IMR-90 (cell line): ENCODE measurements around the gene FAM25A. TPM values are rescaled to one million over a fixed set of nuclear protein-coding genes. Genes with fewer than 3 reads are reported as not detected.

Experiments used
- ATAC-seq: fragments of 200-7000 bp; cut with Tn5 transposase; 2 replicates; pipeline ENCODE4 v1.9.1; 2020; ENCODE audit warnings: low read depth, mild to moderate bottlenecking, moderate library complexity
- BruUV-seq: library from RNA; stranded (reverse); fragments of 400-500 nt; replicated peaks from 2 replicates; lab custom pipeline; 2021; lab: Mats Ljungman, UMichigan
- CTCF ChIA-PET: fragments of 300-600 bp; formaldehyde crosslinking; extraction: SDS; loops from one replicate; lab custom pipeline; 2021; ENCODE audit warnings: antibody characterized with exemption; lab: Yijun Ruan, JAX
- POLR2A ChIA-PET: fragments of 300-600 bp; sonication (Branson Sonifier 250); formaldehyde crosslinking; loops from one replicate; lab custom pipeline; 2022; ENCODE audit warnings: antibody characterized with exemption; ENCODE audit not compliant: unreplicated experiment; lab: Charles Lee
- DNase-seq: peaks from one replicate; pipeline ENCODE4 v3.0.0; 2013
- H2AFZ ChIP-seq: replicated peaks from 2 replicates; pipeline ENCODE3; 2013; ENCODE audit warnings: low read length, mild to moderate bottlenecking; ENCODE audit not compliant: poor library complexity
- H2AK5ac ChIP-seq: 2 replicates; pipeline ENCODE4 v1.6.1; 2013; ENCODE audit warnings: low read depth, low read length, inconsistent platforms
- H2AK9ac ChIP-seq: replicated peaks from 2 replicates; pipeline ENCODE3; 2013; ENCODE audit warnings: mild to moderate bottlenecking, low read depth, low read length, moderate library complexity; ENCODE audit not compliant: poor library complexity
- H2BK120ac ChIP-seq: 2 replicates; pipeline ENCODE4 v1.6.1; 2013; ENCODE audit warnings: low read depth, low read length, inconsistent platforms
- H2BK15ac ChIP-seq: 3 replicates; pipeline ENCODE4 v1.6.1; 2013; ENCODE audit warnings: low read depth, low read length, inconsistent platforms
- H2BK20ac ChIP-seq: 2 replicates; pipeline ENCODE4 v1.6.1; 2013; ENCODE audit warnings: low read depth, mild to moderate bottlenecking, inconsistent platforms, low read length, moderate library complexity
- H2BK5ac ChIP-seq: 2 replicates; pipeline ENCODE4 v1.6.1; 2013; ENCODE audit warnings: mild to moderate bottlenecking, low read depth, low read length, inconsistent platforms; ENCODE audit not compliant: poor library complexity, severe bottlenecking
- H3K14ac ChIP-seq: replicated peaks from 2 replicates; pipeline ENCODE4 v1.6.1; 2013; ENCODE audit warnings: low read depth, low read length, inconsistent platforms
- H3K18ac ChIP-seq: 2 replicates; pipeline ENCODE4 v1.6.1; 2013; ENCODE audit warnings: low read depth, low read length, control low read depth
- H3K23ac ChIP-seq: 2 replicates; pipeline ENCODE4 v1.6.1; 2013; ENCODE audit warnings: low read depth, low read length, inconsistent platforms
- H3K27ac ChIP-seq: 2 replicates; pipeline ENCODE4 v1.5.1; 2013; ENCODE audit warnings: mild to moderate bottlenecking, control low read depth, low read length; ENCODE audit not compliant: insufficient read depth
- H3K27me3 ChIP-seq: 2 replicates; pipeline ENCODE4 v1.6.1; 2013; ENCODE audit warnings: low read length; ENCODE audit not compliant: control insufficient read depth, insufficient read depth
- H3K36me3 ChIP-seq: 2 replicates; pipeline ENCODE4 v1.6.1; 2013; ENCODE audit warnings: low read length, mixed read lengths; ENCODE audit not compliant: control insufficient read depth, insufficient read depth
- H3K4ac ChIP-seq: 2 replicates; pipeline ENCODE4 v1.6.1; 2013; ENCODE audit warnings: low read depth, low read length, inconsistent platforms
- H3K4me1 ChIP-seq: 2 replicates; pipeline ENCODE4 v1.6.1; 2013; ENCODE audit warnings: low read length, mixed read lengths; ENCODE audit not compliant: control insufficient read depth, insufficient read depth
- H3K4me2 ChIP-seq: 2 replicates; pipeline ENCODE4 v1.6.1; 2013; ENCODE audit warnings: low read depth, mild to moderate bottlenecking, control low read depth, low read length, moderate library complexity
- H3K4me3 ChIP-seq: 2 replicates; pipeline ENCODE4 v1.5.1; 2013; ENCODE audit warnings: low read depth, mild to moderate bottlenecking, control low read depth, low read length, moderate library complexity; ENCODE audit not compliant: insufficient read depth
- H3K56ac ChIP-seq: 2 replicates; pipeline ENCODE4 v1.6.1; 2013; ENCODE audit warnings: low read length, inconsistent platforms; ENCODE audit not compliant: insufficient read depth; ENCODE audit errors: extremely low read depth
- H3K79me1 ChIP-seq, 2 experiments: 2 replicates each; pipeline ENCODE4 v1.6.1; 2013; ENCODE audit warnings: low read length in 2 of 2, inconsistent platforms in 1 of 2, low read depth in 1 of 2
- H3K9ac ChIP-seq: 2 replicates; pipeline ENCODE4 v1.6.1; 2013; ENCODE audit warnings: low read depth, low read length, control low read depth
- H3K9me1 ChIP-seq: 2 replicates; pipeline ENCODE4 v1.6.1; 2013; ENCODE audit warnings: low read length, inconsistent platforms; ENCODE audit not compliant: insufficient read depth
- H3K9me3 ChIP-seq: 2 replicates; pipeline ENCODE4 v1.6.1; 2013; ENCODE audit warnings: low read length; ENCODE audit not compliant: control insufficient read depth, insufficient read depth
- H4K20me1 ChIP-seq: 2 replicates; pipeline ENCODE4 v1.6.1; 2013; ENCODE audit warnings: low read length, inconsistent platforms; ENCODE audit not compliant: insufficient read depth
- H4K5ac ChIP-seq: 2 replicates; pipeline ENCODE4 v1.6.1; 2013; ENCODE audit warnings: mild to moderate bottlenecking, low read depth, low read length, control low read depth
- H4K8ac ChIP-seq, 2 experiments: 2 replicates each; pipeline ENCODE4 v1.6.1; 2013; ENCODE audit warnings: low read depth in 2 of 2, low read length in 2 of 2, control low read depth in 1 of 2, inconsistent platforms in 1 of 2
- H4K91ac ChIP-seq: 2 replicates; pipeline ENCODE4 v1.6.1; 2013; ENCODE audit warnings: low read depth, low read length, inconsistent platforms; ENCODE audit not compliant: insufficient read depth
- BHLHE40 ChIP-seq: fragments of 150-350 bp; IDR thresholded peaks from 2 replicates; pipeline ENCODE4 v1.6.1; 2016; ENCODE audit warnings: mild to moderate bottlenecking, low read depth, low read length
- CEBPB ChIP-seq: IDR thresholded peaks from 2 replicates; pipeline ENCODE4 v1.6.1; 2012; ENCODE audit warnings: low read depth, low read length, improper control_type of control experiment
- CHD1 ChIP-seq: IDR thresholded peaks from 2 replicates; pipeline ENCODE4 v1.6.1; 2012; ENCODE audit warnings: low read depth, low read length, improper control_type of control experiment
- CTCF ChIP-seq: conservative IDR thresholded peaks from 2 replicates; pipeline ENCODE4 v1.5.1; 2012; ENCODE audit warnings: mild to moderate bottlenecking, low read depth, low read length, improper control_type of control experiment
- ELK1 ChIP-seq: fragments of 150-350 bp; IDR thresholded peaks from 2 replicates; pipeline ENCODE4 v1.6.1; 2016; ENCODE audit warnings: low read depth, mild to moderate bottlenecking, low read length, moderate library complexity, borderline replicate concordance
- FOS ChIP-seq: fragments of 150-350 bp; IDR thresholded peaks from 2 replicates; pipeline ENCODE4 v1.6.1; 2016; ENCODE audit warnings: low read depth, low read length
- MAFK ChIP-seq: IDR thresholded peaks from 2 replicates; pipeline ENCODE4 v1.6.1; 2012; ENCODE audit warnings: low read depth, low read length, improper control_type of control experiment
- MAZ ChIP-seq: IDR thresholded peaks from 2 replicates; pipeline ENCODE4 v1.6.1; 2012; ENCODE audit warnings: low read depth, mild to moderate bottlenecking, low read length, improper control_type of control experiment, moderate library complexity, borderline replicate concordance
- MXI1 ChIP-seq: IDR thresholded peaks from 2 replicates; pipeline ENCODE4 v1.6.1; 2012; ENCODE audit warnings: low read depth, mild to moderate bottlenecking, low read length, moderate library complexity, borderline replicate concordance
- NFE2L2 ChIP-seq: fragments of 150-350 bp; IDR thresholded peaks from 2 replicates; pipeline ENCODE4 v1.6.1; 2016; ENCODE audit warnings: low read depth, mild to moderate bottlenecking, low read length
- POLR2A ChIP-seq: IDR thresholded peaks from 2 replicates; pipeline ENCODE4 v1.6.1; 2012; ENCODE audit warnings: mild to moderate bottlenecking, low read depth, low read length
- RAD21 ChIP-seq: IDR thresholded peaks from 2 replicates; pipeline ENCODE4 v1.6.1; 2012; ENCODE audit warnings: low read length, improper control_type of control experiment
- RCOR1 ChIP-seq: IDR thresholded peaks from 2 replicates; pipeline ENCODE4 v1.6.1; 2012; ENCODE audit warnings: mild to moderate bottlenecking, low read length, improper control_type of control experiment; ENCODE audit not compliant: insufficient replicate concordance
- RFX5 ChIP-seq: IDR thresholded peaks from 2 replicates; pipeline ENCODE4 v1.8.0; 2012; ENCODE audit warnings: low read depth, mild to moderate bottlenecking, low read length, moderate library complexity
- SMC3 ChIP-seq: fragments of 150-350 bp; IDR thresholded peaks from 2 replicates; pipeline ENCODE4 v1.6.1; 2016; ENCODE audit warnings: low read depth, mild to moderate bottlenecking, antibody characterized with exemption, low read length, moderate library complexity
- USF2 ChIP-seq: fragments of 150-350 bp; IDR thresholded peaks from 2 replicates; pipeline ENCODE4 v1.6.1; 2017; ENCODE audit warnings: mild to moderate bottlenecking, antibody characterized with exemption, low read length, low read depth
- WGBS, 2 experiments: methylation state at CpG; one replicate each; pipeline versions ENCODE4 v1.1.5 to v1.1.7; 2013; ENCODE audit warnings: missing lambda C conversion rate in 2 of 2; ENCODE audit not compliant: insufficient read length in 1 of 2; ENCODE audit errors: extremely low coverage in 2 of 2; 5-methylcytosine and 5-hydroxymethylcytosine counted together
- dilution Hi-C: fragments of 300-500 bp; cut with HindIII; formaldehyde crosslinking; loops from one replicate; pipeline ENCODE4 v1.14.3; 2018; ENCODE audit warnings: low sequenced_read_pairs; ENCODE audit not compliant: unreplicated experiment
- in situ Hi-C: fragments of 300-500 bp; cut with MboI; formaldehyde crosslinking; loops from 3 replicates; pipeline ENCODE4 v1.14.3; 2019; ENCODE audit warnings: low sequenced_read_pairs, inconsistent platforms, mixed read lengths
- intact Hi-C: fragments of 100-400 bp; cut with micrococcal nuclease; formaldehyde crosslinking; loops from 2 replicates; pipeline ENCODE4 v1.10.0; 2022
- polyA plus RNA-seq, 3 experiments: library from polyadenylated mRNA; depleted of rRNA; stranded (reverse); fragments of >200 nt; gene quantifications; 2 replicates each; pipeline ENCODE4 v1.2.3, GENCODE V29; 2012; ENCODE audit warnings: low replicate concordance in 1 of 3
- total RNA-seq: library from RNA; depleted of rRNA; stranded (reverse); fragments of >200 nt; gene quantifications from 2 replicates; pipeline ENCODE4 v1.2.3, GENCODE V29; 2012

FAM25A gene
- total and polyA plus RNA-seq, 2 of the 4 experiments (the other 2 are of a cell fraction): not detected

- intact Hi-C loops: no loop called here
- H3K9ac ChIP-seq: no peak overlapping the region
- no peak overlapping the region for H2AK9ac ChIP-seq
- ChIA-PET CTCF (no interaction called here), POLR2A (no interaction called here)
- H2AFZ ChIP-seq: no peak overlapping the region
- no TSS peak for BruUV-seq
- no peak overlapping the region for H4K91ac ChIP-seq
- H3K14ac ChIP-seq: no peak overlapping the region
- H3K9me3 ChIP-seq: 0 out of 2 replicates have a peak, but pooled peaks cover 2% of the 10 kb centered on the region
- H3K4ac ChIP-seq: no peak overlapping the region
- H3K56ac ChIP-seq: no peak overlapping the region
- no peak overlapping the region for H2BK20ac ChIP-seq
- no peak overlapping the region for H3K27ac ChIP-seq
- H4K8ac ChIP-seq: no peak overlapping the region
- no peak overlapping the region for H2BK5ac ChIP-seq
- no peak overlapping the region for H3K23ac ChIP-seq
- no peak overlapping the region for H3K18ac ChIP-seq
- H3K9me1 ChIP-seq: peaks cover 2% of the 10 kb centered on the region; the same call in 1 of the 2 replicates
- no peak for ATAC-seq
- H3K4me3 ChIP-seq: no peak overlapping the region
- H4K20me1 ChIP-seq: no peaks in the 10 kb centered on the region
- 92% methylated on average over 8 of the region's 28 CpGs; no CpG with 5 or more reads in 1 of the 2 experiments for WGBS, 2 experiments
- H3K4me2 ChIP-seq: no peak overlapping the region
- in situ Hi-C loops: no loop called here
- no peak overlapping the region for H4K5ac ChIP-seq
- peaks cover 2% of the 10 kb centered on the region; the same call in 1 of the 2 replicates for H3K4me1 ChIP-seq
- H3K79me1 ChIP-seq: no peaks in the 10 kb centered on the region
- H2BK120ac ChIP-seq: no peak overlapping the region
- no peaks in the 10 kb centered on the region; the same call in 1 of the 2 replicates for H3K27me3 ChIP-seq
- DNase-seq: no peak
- dilution Hi-C loops: no loop called here
- H2BK15ac ChIP-seq: no peak overlapping the region
- no peak overlapping the region for H2AK5ac ChIP-seq
- H3K36me3 ChIP-seq: no peaks in the 10 kb centered on the region
- TF ChIP-seq RFX5 (no peak), USF2 (no peak), RCOR1 (no peak), MAFK (no peak), ELK1 (no peak), CHD1 (no peak), MAZ (no peak), POLR2A (no peak), FOS (no peak), MXI1 (no peak), SMC3 (no peak), CTCF (no peak), CEBPB (no peak), RAD21 (no peak), NFE2L2 (no peak), BHLHE40 (no peak)
Observed at GRCh38 chr10:87030912-87031635, 11.0 kb downstream of the FAM25A start.
